HCT116 (cell line): Measurements from ENCODE around the gene AMBRA1. TPM values are rescaled to one million over a fixed set of nuclear protein-coding genes. Genes with fewer than 3 reads are reported as not detected.

Experiments
- ATAC-seq: fragments of 200-7000 bp; cut with Tn5 transposase; 2 replicates; pipeline ENCODE4 v1.9.1; 2020; ENCODE audit warnings: mild to moderate bottlenecking, moderate library complexity
- BruUV-seq: library from RNA; stranded (reverse); fragments of 400-500 nt; replicated peaks from 2 replicates; lab custom pipeline; 2021; lab: Mats Ljungman, UMichigan
- CTCF ChIA-PET: fragments of 300-600 bp; sonication (Branson Sonifier 250); formaldehyde crosslinking; loops from one replicate; lab custom pipeline; 2021; ENCODE audit warnings: antibody characterized with exemption; lab: Charles Lee
- POLR2A ChIA-PET: fragments of 300-600, 350-600 bp; sonication (Branson Sonifier 250); formaldehyde crosslinking; loops from one replicate; lab custom pipeline; 2021; ENCODE audit warnings: antibody characterized with exemption; lab: Charles Lee
- RAD21 ChIA-PET, 2 experiments: fragments of 300-600 bp; sonication (Branson Sonifier 250); formaldehyde crosslinking; loops; one replicate each; lab custom pipeline; 2023; ENCODE audit warnings: low total read pairs in 2 of 2; ENCODE audit not compliant: uncharacterized antibody in 2 of 2, unreplicated experiment in 2 of 2, low non-redundant PET in 1 of 2; lab: Charles Lee
- DNase-seq: peaks from one replicate; pipeline ENCODE4 v3.0.0-alpha.2; 2010; ENCODE audit warnings: low read depth, low spot score
- H2AFZ ChIP-seq: fragments of 200-600 bp; shearing (Covaris generic), sonication (generic); 2 replicates; pipeline ENCODE4 v1.6.1; 2017; ENCODE audit warnings: low read depth, mixed run types, mixed read lengths, antibody characterized with exemption, low read length; ENCODE audit not compliant: poor library complexity, severe bottlenecking
- H3K27ac ChIP-seq: 2 replicates; pipeline ENCODE4 v1.5.1; 2012; ENCODE audit warnings: low read depth, low read length
- H3K27me3 ChIP-seq: fragments of 200-600 bp; sonication (generic); 2 replicates; pipeline ENCODE4 v1.6.1; 2016; ENCODE audit warnings: mixed run types, low read length, mixed read lengths; ENCODE audit not compliant: insufficient read depth
- H3K36me3 ChIP-seq, 2 experiments: fragments of 200-500 bp in 1 of 2; fragments of 200-600 bp in 1 of 2; sonication (Bioruptor generic) in 1 of 2; sonication (generic) in 1 of 2; 2 replicates each; pipeline versions ENCODE4 v1.5.1 to v1.6.1; 2014 to 2016; ENCODE audit warnings: low read length in 2 of 2, inconsistent platforms in 1 of 2, mixed read lengths in 1 of 2, mixed run types in 1 of 2; ENCODE audit not compliant: insufficient read depth in 2 of 2, control insufficient read depth in 1 of 2
- H3K4me1 ChIP-seq, 2 experiments: fragments of 200-600 bp in 1 of 2; sonication (generic) in 1 of 2; 2 replicates each; pipeline versions ENCODE4 v1.5.1 to v1.6.1; 2012 to 2017; ENCODE audit warnings: low read length in 2 of 2, inconsistent platforms in 1 of 2, mild to moderate bottlenecking in 1 of 2, mixed read lengths in 1 of 2, mixed run types in 1 of 2, moderate library complexity in 1 of 2; ENCODE audit not compliant: insufficient read depth in 2 of 2, control insufficient read depth in 1 of 2
- H3K4me2 ChIP-seq: fragments of 200-600 bp; sonication (generic); 2 replicates; pipeline ENCODE4 v1.6.1; 2017; ENCODE audit warnings: mixed run types, low read length, mixed read lengths
- H3K4me3 ChIP-seq, 2 experiments: fragments of 200-600 bp in 1 of 2; sonication (generic) in 1 of 2; replicated peaks in 1 of 2; 2 replicates each; pipeline ENCODE4 v1.5.1; 2011 to 2016; ENCODE audit warnings: low read length in 2 of 2, control low read depth in 1 of 2, low read depth in 1 of 2, mild to moderate bottlenecking in 1 of 2, mixed read lengths in 1 of 2, mixed run types in 1 of 2
- H3K79me2 ChIP-seq: fragments of 200-600 bp; sonication (generic); 2 replicates; pipeline ENCODE4 v1.6.1; 2017; ENCODE audit warnings: mild to moderate bottlenecking, mixed run types, low read length, moderate library complexity, mixed read lengths; ENCODE audit not compliant: insufficient read depth
- H3K9ac ChIP-seq: fragments of 200-600 bp; sonication (generic); 2 replicates; pipeline ENCODE4 v1.6.1; 2016; ENCODE audit warnings: low read length, mixed read lengths
- H3K9me2 ChIP-seq: fragments of 200-600 bp; sonication (generic), shearing (Covaris generic); 2 replicates; pipeline ENCODE4 v1.6.1; 2017; ENCODE audit warnings: mixed run types, mild to moderate bottlenecking, moderate library complexity; ENCODE audit not compliant: insufficient read depth
- H3K9me3 ChIP-seq, 2 experiments: fragments of 200-500 bp in 1 of 2; fragments of 200-600 bp in 1 of 2; sonication (Bioruptor generic) in 1 of 2; sonication (generic) in 1 of 2; 2 replicates each; pipeline ENCODE4 v1.6.1; 2014 to 2017; ENCODE audit warnings: low read length in 2 of 2, mixed read lengths in 2 of 2, inconsistent platforms in 1 of 2, low read depth in 1 of 2, mild to moderate bottlenecking in 1 of 2, mixed run types in 1 of 2, moderate library complexity in 1 of 2; ENCODE audit not compliant: control insufficient read depth in 1 of 2, insufficient read depth in 1 of 2
- H4K20me1 ChIP-seq: fragments of 200-600 bp; sonication (generic), shearing (Covaris generic); 2 replicates; pipeline ENCODE4 v1.6.1; 2017; ENCODE audit warnings: mixed run types, mild to moderate bottlenecking, moderate library complexity; ENCODE audit not compliant: insufficient read depth
- EGR1 ChIP-seq: IDR thresholded peaks from 2 replicates; pipeline ENCODE4 v1.6.1; 2012; ENCODE audit warnings: low read depth
- EZH2phosphoT487 ChIP-seq: fragments of 200-600 bp; IDR thresholded peaks from 2 replicates; pipeline ENCODE4 v1.6.1; 2018; ENCODE audit warnings: antibody characterized with exemption, borderline replicate concordance
- FOSL1 ChIP-seq: IDR thresholded peaks from 2 replicates; pipeline ENCODE4 v1.6.1; 2012; ENCODE audit warnings: low read depth
- JUND ChIP-seq: IDR thresholded peaks from 2 replicates; pipeline ENCODE4 v1.6.1; 2012
- RAD21 ChIP-seq: IDR thresholded peaks from 2 replicates; pipeline ENCODE4 v1.6.1; 2012; ENCODE audit warnings: low read depth, mild to moderate bottlenecking
- YY1 ChIP-seq: IDR thresholded peaks from 2 replicates; pipeline ENCODE4 v1.6.1; 2011; ENCODE audit warnings: low read length, low read depth, moderate library complexity, mild to moderate bottlenecking; ENCODE audit not compliant: insufficient replicate concordance; ENCODE audit errors: extremely low read depth
- ZNF274 ChIP-seq: fragments of 200-500 bp; sonication (Bioruptor generic); IDR thresholded peaks from 2 replicates; pipeline ENCODE4 v1.6.1; 2014; ENCODE audit warnings: mild to moderate bottlenecking, low read depth, low read length, inconsistent platforms
- intact Hi-C: fragments of 100-400 bp; cut with micrococcal nuclease; formaldehyde crosslinking; loops from 2 replicates; pipeline ENCODE4 v1.10.0; 2022
- total RNA-seq: library from RNA; stranded (reverse); gene quantifications from one replicate; pipeline ENCODE4 v1.2.1, GENCODE V29; 2021; ENCODE audit not compliant: unreplicated experiment

AMBRA1 gene
- total RNA-seq, 1 experiment from 2014 or later = 22.7 TPM

DNA sequence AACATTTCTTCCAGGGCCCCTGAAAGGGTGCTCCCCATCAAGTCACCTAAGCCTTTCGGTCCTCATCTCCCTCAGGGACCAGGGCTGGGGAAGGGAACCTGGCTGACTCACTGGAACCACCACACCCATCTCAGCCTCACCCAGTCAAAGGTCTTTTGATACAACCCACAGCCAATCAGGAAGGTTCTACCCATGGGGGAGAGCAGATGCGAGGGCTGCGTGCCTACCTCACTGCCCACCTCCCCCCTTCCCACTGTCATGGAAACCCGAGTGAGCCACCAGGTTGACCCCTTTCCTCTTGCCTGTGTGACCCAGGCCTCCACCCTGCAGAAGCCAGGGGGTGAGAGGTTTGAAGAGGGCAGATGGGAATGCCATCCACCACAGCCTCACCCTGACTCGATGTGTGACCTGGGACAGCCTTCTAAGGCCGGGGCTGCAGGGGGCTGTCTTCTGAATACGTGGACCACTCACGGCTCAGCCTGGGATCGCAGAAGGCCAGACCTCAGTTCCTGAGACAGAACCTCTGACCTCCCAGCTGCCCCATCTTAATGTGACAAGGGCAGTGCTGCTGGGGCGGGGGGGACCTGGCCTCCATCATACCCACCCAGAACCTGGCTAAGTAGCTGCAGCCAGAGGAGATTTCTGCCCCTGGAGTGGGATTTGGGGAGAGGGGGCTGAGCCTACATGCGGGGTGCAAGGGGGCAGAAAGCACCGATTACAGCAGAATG is 209.7 kb downstream of the AMBRA1 start (continued):
- TF ChIP-seq YY1 (no peak), FOSL1 (no peak)

DNA sequence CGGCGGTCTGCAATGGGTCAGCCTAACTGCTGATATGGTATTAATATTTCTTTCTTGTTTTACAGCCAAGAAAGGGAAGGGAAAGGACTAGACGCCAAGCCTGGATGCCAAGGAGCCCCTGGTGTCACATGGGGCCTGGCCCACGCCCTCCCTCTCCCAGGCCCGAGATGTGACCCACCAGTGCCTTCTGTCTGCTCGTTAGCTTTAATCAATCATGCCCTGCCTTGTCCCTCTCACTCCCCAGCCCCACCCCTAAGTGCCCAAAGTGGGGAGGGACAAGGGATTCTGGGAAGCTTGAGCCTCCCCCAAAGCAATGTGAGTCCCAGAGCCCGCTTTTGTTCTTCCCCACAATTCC is 210.4 kb downstream of the AMBRA1 start:
- intact Hi-C loops = loop anchor here (10.0 kb wide), 2 partner anchors 231 to 421 kb away; partner anchors contain the start of genes ATG13 and HARBI1
- Histone ChIP-seq H3K27ac (peak overlapping the region; percentile 41; the same call in 1 of the 2 replicates), H3K4me3 (peak overlapping the region; percentile 15 to 85), H3K36me3 (no peaks in the 10 kb centered on the region), H3K79me2 (peaks cover 12% of the 10 kb centered on the region; the same call in 1 of the 2 replicates), H3K27me3 (no peaks in the 10 kb centered on the region), H3K4me1 (peaks cover 28 to 74% of the 10 kb centered on the region in 2 experiments), H3K9me3 (no peaks in the 10 kb centered on the region)
- ATAC-seq = peak; percentile 5
- DNase-seq = no peak
- no TSS peak for BruUV-seq
- ChIA-PET RAD21 (no interaction called here), POLR2A (interaction anchor here (0.6 to 1.5 kb wide), 3 partner anchors 9 to 143 kb away, joined by 3 to 5 read pairs (median 4); partner anchors contain the start of gene CHRM4)
- TF ChIP-seq EZH2phosphoT487 = no peak
- TF ChIP-seq JUND = no peak
- no peak for TF ChIP-seq ZNF274
- no peak for TF ChIP-seq RAD21
- no peak for TF ChIP-seq YY1
- no peak for TF ChIP-seq EGR1
- TF ChIP-seq, all 23 proteins: peak for 0
- Histone ChIP-seq H2AFZ (no peak overlapping the region), H4K20me1 (no peaks in the 10 kb centered on the region), H3K4me2 (peak overlapping the region; percentile 85), H3K9ac (peak overlapping the region; percentile 35), H3K9me2 (no peaks in the 10 kb centered on the region)
- CTCF ChIA-PET = interaction anchor here (0.7 to 1.6 kb wide), 16 partner anchors 9 to 536 kb away, joined by 3 to 13 read pairs (median 4); partner anchors contain the start of genes ARHGAP1, CHRM4, CRY2 and DGKZ
